ENCODE results near the gene ZMYND15.
"Not testable (repeated sequence)": the region's sequence is repeated elsewhere in the genome, so short reads cannot be mapped to it uniquely, and the experiment has no call there.

ZMYND15 gene, protein sequence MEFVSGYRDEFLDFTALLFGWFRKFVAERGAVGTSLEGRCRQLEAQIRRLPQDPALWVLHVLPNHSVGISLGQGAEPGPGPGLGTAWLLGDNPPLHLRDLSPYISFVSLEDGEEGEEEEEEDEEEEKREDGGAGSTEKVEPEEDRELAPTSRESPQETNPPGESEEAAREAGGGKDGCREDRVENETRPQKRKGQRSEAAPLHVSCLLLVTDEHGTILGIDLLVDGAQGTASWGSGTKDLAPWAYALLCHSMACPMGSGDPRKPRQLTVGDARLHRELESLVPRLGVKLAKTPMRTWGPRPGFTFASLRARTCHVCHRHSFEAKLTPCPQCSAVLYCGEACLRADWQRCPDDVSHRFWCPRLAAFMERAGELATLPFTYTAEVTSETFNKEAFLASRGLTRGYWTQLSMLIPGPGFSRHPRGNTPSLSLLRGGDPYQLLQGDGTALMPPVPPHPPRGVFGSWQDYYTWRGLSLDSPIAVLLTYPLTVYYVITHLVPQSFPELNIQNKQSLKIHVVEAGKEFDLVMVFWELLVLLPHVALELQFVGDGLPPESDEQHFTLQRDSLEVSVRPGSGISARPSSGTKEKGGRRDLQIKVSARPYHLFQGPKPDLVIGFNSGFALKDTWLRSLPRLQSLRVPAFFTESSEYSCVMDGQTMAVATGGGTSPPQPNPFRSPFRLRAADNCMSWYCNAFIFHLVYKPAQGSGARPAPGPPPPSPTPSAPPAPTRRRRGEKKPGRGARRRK

DNA sequence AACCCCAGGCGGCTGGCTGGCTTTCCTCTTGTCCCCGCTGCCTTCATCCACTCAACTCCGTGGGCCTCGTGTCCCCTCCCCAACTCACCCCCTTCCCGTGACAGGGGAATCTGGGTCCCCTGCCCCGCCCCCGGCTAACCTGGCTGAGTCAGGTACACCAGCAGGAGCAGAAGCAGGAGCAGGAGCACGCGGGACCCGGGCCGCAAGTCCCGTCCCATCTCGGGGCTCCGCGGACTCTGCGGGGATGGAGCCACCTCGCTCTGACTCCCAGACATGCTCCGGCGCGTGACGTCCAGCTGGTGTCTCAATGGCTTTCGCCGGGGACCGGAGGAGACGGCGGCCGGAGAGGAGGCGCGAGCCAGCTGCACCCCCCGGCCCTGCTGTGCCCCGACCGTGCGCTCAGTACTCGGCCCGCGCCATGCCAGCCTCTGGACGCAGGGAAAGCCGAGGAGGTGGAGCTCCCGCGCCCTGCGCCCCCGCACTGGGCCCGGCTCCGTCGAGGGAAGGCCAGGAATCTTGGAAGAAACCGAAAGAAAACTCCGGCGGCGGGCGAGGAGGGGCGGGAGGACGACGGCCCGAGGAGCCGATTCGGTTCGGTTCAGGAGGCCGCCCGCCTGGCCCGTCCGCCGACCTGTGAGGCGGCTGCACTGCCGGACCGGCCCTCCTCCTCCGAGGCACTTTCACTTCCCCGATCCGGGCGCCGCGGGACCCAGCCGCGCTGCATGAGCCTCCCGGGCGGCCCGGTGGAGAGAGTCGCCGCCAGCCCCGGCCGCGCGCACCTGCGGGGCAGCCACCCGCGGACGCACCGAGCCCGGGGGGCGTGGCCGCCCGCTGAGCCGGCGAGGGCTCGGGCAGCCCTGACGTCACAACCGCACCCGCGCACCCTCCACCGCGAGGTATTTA is at the start of gene ZMYND15, which contains the start of gene CXCL16:
Gene ZMYND15, plus strand, starts transcription at position 712 of the 903 bp plus-strand sequence. CDS start 716 bp downstream, outside the sequence.
Gene CXCL16, minus strand, starts transcription at position 807 of the 903 bp plus-strand sequence. Its CDS starts 589 bp downstream, at position 218.
- DNase-seq: no peak

DNA sequence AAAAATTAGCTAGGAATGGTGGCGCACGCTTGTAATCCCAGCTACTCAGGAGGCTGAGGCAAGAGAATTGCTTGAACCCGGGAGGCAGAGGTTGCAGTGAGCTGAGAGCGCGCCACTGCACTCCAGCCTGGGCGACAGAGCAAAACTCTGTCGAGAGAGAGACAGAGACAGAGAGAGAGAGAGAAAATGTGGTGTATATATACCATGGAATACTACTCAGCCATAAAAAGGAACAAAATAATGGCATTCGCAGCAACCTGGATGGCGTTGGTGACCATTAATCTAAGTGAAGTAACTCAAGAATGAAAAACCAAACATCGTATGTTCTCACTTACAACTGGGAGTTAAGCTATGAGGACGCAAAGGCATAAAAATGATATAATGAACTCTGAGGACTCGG is 49.8 kb upstream of the ZMYND15 start:
- DNase-seq: not testable (repeated sequence)

DNA sequence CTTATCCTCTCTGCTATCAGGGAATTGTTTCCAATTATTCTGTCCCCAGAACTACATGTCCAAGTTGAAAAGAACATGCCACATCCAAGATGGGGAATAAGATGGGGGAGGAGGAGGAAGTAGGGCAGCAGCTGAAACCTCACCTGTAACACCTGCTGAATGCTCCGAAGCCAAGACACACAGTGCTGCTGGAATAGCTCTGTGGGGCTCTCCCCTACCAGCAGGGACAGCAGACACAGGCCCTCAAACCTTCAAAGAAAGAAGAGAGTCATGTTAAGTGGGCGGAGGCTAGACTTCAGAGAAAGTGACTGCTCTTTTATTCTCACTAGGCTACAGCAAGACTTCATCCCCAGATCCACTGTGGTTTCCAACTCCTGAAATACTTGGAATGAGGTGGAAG is 48.9 kb upstream of the ZMYND15 start:
- no peak for DNase-seq

DNA sequence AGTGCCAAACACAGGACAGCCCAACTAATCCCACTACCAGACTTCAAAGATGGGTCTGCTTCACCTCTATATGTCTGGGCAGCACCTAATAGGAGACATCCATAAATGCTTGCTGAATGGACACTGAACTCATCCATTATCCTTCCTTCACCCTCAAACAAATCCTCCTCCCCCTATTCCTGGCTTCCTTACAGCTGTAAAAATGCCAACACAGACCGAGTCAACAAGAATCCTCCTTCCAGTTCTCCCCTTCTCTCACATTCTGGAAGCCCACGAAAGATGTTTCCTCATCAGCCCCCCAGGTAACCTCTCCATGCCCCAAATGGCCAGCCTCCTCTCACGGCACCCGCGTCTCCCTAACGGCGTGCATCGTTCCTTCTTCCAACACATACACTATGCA is 47.9 kb upstream of the ZMYND15 start:
- DNase-seq: no peak

DNA sequence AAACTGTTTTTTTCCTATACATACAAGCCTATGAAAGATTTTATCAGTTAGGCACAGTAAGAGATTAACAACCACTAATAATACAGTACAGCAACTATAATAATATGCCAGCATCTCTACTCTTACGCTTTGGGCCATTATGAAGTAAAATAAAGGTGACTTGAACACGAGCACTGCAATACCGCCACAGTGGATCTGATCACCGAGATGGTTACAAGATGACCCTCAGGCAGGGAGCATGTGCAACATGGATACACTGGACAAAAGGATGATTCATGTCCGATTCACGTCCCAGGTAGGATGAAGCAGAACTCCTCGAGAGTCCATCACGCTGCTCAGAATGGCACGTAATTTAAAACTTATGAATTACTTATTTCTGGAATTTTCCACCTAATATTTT is 46.2 kb upstream of the ZMYND15 start:
- no peak for DNase-seq

DNA sequence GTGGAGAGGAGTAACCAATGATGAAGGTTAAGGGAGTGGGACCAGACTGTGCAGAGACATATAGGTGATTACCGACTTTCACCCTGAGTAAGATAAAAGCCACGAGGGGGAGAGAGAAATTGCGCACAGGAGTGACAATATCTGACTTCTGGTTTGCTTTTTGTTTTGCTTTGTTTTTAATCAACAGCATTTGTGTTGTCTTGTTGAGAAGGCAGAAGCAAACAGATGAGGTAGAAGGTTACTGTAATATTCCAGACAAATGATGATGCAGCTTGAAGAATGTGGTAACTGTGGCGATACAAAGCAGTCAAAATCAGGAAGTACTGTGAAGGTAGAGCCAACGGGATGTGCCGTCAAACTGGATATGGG is 43.2 kb upstream of the ZMYND15 start:
- DNase-seq: no peak

DNA sequence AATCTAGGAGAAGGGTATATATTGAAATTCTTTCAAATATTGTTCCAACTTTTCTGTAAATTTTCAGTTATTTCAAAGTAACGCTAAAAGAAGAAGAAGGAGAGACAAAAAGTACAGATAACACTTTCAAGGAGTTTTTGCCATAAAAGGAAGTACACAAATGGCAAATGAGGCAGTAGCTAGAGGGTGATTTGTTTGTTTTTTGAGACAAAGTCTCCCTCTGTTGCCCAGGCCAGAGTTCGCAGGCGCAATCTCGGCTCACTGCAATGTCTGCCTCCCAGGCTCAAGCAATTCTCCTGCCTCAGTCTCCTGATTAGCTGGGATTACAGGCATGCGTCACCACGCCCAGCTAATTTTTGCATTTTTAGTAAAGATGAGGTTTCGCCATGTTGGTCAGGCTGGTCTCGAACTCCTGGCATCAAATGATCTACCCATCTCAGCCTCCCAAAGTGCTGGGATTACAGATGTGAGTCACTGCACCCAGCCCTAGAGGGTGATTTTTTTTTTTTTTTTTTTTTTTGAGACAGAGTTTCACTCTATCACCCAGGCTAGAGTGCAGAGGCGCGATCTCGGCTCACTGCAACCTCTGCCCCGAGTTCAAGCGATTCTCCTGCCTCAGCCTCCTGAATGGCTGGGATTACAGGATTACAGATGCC is 40.1 kb upstream of the ZMYND15 start:
- DNase-seq: not testable (repeated sequence)

DNA sequence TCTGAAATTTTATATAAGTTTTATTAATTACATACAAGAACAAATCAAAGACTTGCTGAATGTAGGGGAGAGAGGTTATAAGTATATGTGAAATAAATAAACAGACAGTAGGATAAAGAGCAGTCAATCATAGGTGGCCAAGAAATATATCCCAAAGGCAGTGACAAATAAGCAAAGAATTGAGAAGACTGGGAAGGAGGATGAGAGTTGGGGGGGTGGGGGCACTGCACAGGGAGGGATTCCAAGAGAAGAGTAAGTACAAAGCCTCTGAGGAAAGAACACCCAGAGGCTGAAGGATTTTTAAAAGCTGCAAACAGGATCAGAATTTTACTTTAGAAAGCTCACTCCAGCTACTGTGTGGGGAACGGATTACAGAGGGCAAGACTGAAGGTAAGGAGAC is 38.5 kb upstream of the ZMYND15 start:
- DNase-seq: no peak

DNA sequence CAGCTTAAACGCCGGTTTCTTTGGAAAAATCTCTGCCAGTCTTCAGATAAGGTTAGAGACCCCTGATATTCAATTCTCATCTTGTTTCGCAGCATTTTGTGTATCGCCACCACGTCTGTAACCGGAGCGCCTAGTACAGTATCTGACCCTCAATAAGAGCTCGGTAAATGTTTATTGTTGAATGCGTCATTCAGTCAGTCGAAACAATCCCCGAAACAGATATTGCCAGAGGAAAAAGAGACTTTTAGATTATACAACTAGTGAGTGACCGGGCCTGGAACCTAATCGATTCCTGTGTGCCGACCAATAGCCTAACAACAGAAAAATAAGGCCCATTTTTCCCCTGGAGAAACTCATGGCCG is 36.3 kb upstream of the ZMYND15 start:
- DNase-seq: no peak

DNA sequence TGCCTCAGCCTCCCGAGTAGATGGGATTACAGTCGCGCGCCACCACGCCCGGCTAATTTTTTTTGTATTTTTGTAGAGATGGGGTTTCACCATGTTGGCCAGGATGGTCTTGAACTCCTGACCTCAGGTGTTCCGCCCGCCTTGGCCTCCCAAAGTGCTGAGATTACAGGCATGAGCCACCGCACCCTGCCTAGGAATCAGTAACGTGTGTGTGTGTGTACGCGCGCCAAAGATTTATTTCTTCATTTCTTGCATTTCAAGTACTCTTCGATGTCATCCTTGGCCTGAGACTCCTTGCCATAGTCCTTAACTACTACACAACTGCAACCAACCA is 35.1 kb upstream of the ZMYND15 start:
- DNase-seq: not testable (repeated sequence)

DNA sequence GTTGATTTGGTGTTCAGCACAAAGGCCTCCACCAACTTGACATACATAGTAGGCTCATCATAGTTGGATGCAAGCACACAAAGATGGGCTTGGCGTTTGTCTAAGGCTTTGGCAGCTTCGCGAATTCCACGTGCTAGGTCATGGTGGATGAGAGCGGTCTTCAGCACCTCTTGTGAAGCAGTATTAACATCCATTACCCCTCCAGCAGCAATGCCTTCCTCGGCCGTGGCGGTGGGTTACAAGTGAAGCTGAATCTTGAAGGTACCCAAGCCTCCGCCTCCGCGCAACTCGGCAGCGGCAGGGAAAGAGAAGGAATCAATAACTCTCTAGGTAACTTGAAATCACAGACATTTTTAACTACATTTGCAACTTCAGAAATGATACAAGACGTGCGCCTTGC is 34.6 kb upstream of the ZMYND15 start:
- no peak for DNase-seq

DNA sequence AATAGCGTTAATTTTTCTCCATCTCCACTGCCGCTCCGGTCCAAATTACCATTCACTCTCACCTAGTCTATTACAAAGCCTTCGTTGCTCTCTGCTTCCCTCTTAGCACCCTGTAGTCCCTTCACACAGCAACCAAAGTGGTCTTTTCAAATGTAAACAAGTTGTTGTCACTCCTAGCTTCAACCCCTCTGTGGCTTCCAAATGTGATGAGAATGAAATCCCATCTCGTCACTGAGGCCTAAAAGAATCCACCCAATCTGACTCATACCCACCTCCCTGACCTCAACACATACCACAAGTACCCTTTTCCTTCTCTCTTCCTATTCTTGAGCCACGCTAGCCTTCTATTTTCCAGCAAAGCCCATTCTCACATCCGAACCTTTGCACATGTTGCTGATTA is 33.5 kb upstream of the ZMYND15 start:
- no peak for DNase-seq

DNA sequence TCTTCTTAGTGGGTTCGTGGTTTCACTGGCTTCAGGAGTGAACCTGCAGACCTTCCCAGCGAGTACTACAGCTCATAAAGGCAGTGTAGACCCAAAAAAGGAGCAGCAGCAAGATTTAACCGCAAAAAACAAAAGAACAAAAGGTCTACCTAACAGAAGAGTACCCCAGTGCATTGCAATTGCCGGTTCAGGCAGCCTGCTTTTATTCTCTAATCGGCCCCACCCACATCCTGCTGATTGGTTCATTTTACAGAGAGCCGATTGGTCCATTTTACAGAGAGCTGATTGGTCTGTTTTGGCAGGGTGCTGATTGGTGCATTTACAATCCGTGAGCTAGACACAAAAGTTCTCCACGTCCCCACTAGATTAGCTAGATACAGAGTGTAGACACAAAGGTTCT is 31.2 kb upstream of the ZMYND15 start:
- peak; percentile 78 for DNase-seq

DNA sequence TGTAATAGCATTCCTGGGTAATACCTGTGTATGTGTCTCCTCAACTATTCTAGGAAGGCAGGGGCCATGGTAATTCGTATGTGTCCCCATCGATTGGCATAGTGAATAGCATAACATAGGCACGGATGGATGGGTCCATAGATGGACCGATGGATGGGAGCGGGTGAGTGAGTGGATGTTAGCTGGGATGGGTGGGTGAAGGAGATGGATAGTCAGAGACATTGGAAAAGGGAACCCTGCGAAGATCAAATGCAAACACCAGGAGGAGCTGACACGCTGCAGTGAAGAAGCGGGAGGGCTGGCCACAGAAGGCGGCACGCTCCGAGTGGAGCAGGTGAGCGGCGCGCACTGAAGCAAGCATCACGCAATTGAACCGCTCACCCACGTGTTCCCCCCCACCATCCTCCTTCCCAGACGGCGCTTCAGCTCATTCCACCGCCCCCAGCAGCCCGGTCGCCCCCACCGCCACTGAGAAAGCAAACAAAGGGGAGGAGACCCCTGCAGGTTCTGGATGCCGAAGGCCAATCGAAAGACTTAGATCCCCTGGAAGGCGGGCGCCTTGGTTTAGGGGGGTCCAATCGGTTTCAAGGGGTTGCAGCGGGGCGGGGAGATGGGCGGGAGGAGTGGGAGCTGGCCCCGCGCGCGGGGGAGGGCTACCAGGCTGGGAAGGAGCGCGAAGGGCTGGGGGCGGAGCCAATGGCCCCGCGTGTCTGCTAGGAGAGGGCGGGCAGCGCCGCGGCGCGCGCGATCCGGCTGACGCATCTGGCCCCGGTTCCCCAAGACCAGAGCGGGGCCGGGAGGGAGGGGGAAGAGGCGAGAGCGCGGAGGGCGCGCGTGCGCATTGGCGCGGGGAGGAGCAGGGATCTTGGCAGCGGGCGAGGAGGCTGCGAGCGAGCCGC is 29.6 kb upstream of the ZMYND15 start, which contains the start of gene ARRB2:
Gene ARRB2, plus strand, starts transcription at position 839 of the 899 bp plus-strand sequence. CDS start 90 bp downstream, outside the sequence.
- peak; percentile 99 for DNase-seq

DNA sequence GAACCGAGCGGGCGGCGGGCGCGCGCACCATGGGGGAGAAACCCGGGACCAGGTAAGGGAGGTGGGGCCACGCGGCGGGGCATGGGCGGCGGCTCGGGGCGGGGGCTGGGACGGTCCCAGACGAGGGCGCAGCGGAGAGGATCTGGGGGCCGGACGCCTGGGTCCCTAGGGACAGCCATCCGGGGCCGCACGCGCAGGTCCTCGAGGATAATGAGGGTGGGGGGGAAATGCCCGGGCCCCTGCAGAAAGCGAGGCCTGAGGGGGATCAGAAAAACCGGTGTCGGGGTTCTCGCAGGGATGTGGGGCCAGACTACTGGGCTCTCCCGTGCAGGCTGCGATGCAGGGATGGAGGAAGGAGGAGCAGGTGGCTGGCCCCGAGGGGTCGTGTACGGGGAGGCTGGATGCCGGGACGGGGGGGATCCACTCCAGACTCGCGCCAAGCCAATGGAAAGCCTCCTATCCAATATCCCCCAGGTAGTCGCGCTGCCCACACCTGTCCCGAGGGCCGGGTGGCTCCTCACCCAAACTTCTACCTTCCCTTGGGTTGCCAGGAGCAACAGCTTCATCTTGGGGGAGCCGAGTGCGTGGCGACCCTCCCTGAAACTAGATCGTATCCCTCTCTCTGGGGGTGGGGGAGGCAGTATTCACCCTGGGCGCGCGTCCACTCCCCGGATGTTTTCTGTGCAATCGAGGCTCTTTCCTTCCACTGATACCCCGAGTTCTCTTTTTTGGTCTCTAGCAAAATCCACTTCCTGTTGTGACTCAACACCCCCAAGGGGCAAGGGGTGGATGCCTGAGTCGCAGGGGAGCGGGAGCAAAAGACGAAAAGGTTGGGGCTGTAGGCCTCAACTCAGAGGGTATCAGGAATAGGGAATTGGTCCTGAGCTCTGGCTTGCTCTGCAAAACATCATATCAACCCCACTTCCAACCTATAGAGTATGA is 28.7 kb upstream of the ZMYND15 start:
- DNase-seq: peak; percentile 49

DNA sequence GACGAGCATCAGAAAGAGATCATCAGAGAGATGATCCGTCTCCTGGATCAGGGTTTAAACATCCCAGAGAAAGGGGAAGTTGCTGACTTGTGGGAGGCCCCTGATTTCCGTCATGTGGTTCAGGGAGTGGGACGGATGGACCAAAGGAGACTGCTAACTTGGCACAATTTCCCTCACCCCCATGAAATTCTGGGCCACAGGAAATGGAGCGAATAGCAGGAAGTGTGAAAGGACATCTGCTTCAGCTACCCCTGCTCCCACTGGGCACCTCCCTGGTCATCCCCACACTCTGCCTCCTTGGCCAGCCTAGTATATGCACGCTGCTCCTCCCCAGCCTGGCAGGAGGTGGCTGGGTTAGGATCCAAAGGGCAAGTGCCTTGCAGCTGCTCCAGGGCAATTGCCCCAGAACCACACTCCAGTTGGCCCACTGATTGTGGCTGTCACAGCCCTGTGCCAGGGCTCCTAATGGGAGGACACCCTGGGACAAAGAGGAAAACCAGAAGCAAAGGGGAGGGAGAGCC is 27.9 kb upstream of the ZMYND15 start:
- peak; percentile 72 for DNase-seq

DNA sequence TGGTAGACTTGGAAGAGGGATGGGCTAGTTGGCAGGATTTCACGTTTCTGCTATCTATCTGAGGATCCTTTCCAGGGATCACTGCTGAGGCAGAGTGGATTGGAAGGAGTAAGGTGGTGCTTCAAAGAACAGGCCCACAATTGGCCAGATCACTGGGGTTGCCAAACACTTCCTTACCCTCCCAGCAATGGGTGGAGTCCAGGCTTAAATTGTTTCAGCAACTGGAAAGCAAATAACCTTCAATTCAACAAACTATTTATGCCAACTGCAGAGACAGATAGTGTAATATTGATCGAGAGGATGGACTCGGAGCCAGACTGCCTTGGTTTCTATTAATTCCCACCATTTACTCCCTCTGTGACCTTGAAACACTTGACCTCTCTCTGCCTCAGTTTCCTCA is 27.1 kb upstream of the ZMYND15 start:
- no peak for DNase-seq

DNA sequence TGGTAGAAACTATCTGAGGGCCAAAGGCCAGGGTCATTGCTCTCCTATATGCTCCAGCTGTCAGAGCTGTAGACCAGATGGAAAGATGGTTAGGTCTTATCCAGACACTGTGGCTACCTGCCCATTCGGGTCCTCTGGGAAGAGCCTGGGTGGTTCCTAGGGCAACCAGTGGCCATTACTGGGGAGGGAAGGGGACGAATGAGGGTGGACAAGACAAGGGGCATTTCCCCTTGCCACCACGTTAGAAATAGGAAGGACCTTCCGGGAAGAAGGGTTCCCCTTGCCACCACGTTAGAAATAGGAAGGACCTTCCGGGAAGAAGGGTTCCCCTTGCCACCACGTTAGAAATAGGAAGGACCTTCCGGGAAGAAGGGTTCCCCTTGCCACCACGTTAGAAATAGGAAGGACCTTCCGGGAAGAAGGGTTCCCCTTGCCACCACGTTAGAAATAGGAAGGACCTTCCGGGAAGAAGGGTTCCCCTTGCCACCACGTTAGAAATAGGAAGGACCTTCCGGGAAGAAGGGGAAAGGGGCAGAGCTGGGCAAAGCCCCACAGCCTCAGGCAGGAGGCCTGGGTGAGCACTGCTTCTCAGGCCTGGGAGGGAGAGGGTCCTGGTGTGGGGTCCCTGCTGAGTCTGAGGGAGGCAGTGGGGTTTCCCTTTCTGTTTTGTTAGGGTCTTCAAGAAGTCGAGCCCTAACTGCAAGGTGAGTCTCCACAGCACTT is 25.1 kb upstream of the ZMYND15 start:
- DNase-seq: not testable (repeated sequence)

DNA sequence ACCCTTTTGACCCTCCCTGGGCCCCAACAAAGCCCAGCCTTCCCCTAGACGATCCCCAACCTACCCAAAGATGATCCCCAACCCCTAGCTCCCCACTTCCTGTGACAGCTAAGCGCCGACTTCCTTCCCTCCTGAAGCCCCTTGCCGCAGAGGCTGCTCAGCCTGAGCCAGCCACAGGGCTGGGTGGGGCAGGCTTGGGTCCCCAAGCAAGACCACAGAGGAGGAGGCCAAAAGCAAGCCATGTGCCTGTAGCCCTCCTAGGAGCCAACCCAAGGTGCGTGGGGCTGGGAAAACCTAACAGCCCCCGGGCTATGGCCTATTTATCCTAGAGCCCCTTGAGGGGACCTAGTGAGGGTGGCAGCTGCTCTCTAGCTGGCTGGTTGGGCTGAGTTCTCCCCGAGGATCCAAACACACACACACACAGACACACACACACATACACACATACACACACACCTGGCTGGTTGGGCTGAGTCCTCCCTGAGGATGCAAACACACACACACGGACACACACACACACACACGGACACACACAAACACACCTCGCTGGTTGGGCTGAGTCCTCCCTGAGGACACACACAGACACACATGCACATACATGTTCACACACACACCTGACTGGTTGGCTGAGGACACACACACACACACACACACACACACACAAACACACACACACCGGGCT is 24.4 kb upstream of the ZMYND15 start:
- peak; percentile 61 for DNase-seq

Data from hematopoietic multipotent progenitor cell treated with erythropoietin and hydrocortisone succinate and interleukin-3 and kit ligand, for 6 days (in vitro differentiated cells).